NCI-H146 (cell line): ENCODE data around the gene SPDEF.
A peak's percentile ranks its signal among the peaks of the same experiment; 100 is the strongest.

ENCODE experiments used
- DNase-seq: peaks from one replicate; lab custom pipeline; 2025; lab: John Stamatoyannopoulos, UW

SPDEF gene

GRCh38 chr6:34583861-34584604, 27.9 kb upstream of the SPDEF start:
- no peak for DNase-seq

- no peak for DNase-seq
Observed at GRCh38 chr6:34583461-34583860, 27.3 kb upstream of the SPDEF start.

- DNase-seq, result no peak
Observed at GRCh38 chr6:34581561-34581920, 25.4 kb upstream of the SPDEF start.

- DNase-seq, result no peak
Observed at GRCh38 chr6:34580707-34581560, 24.8 kb upstream of the SPDEF start.

GRCh38 chr6:34578445-34579262, 22.5 kb upstream of the SPDEF start:
- no peak for DNase-seq

- DNase-seq, result no peak
Observed at GRCh38 chr6:34576286-34576955, 20.3 kb upstream of the SPDEF start.

GRCh38 chr6:34575326-34575725, 19.2 kb upstream of the SPDEF start:
- DNase-seq, result no peak

- no peak for DNase-seq
Observed at GRCh38 chr6:34574647-34575293, 18.6 kb upstream of the SPDEF start.

GRCh38 chr6:34573567-34574183, 17.5 kb upstream of the SPDEF start:
- no peak for DNase-seq

GRCh38 chr6:34572585-34572984, 16.5 kb upstream of the SPDEF start:
- no peak for DNase-seq

- DNase-seq, result no peak
Observed at GRCh38 chr6:34572021-34572420, 15.9 kb upstream of the SPDEF start.

- DNase-seq, result no peak
Observed at GRCh38 chr6:34571388-34571787, 15.3 kb upstream of the SPDEF start.

- peak; percentile 7 for DNase-seq
Observed at GRCh38 chr6:34570066-34570833, 14.1 kb upstream of the SPDEF start.

- DNase-seq, result no peak
Observed at GRCh38 chr6:34569361-34569973, 13.3 kb upstream of the SPDEF start.

- DNase-seq, result no peak
Observed at GRCh38 chr6:34568341-34569201, 12.4 kb upstream of the SPDEF start.

GRCh38 chr6:34566830-34567546, 10.9 kb upstream of the SPDEF start:
- DNase-seq, result no peak

- DNase-seq, result no peak
Observed at GRCh38 chr6:34565722-34566137, 9.6 kb upstream of the SPDEF start.

GRCh38 chr6:34564181-34564580, 8.1 kb upstream of the SPDEF start:
- no peak for DNase-seq
